ENCODE data around the gene PDIK1L. TPM values are rescaled to one million over a fixed set of nuclear protein-coding genes. Genes with fewer than 3 reads are reported as not detected.

PDIK1L gene
- polyA plus RNA-seq, 1 donor from 2014 or later: 44.9 TPM

DNA sequence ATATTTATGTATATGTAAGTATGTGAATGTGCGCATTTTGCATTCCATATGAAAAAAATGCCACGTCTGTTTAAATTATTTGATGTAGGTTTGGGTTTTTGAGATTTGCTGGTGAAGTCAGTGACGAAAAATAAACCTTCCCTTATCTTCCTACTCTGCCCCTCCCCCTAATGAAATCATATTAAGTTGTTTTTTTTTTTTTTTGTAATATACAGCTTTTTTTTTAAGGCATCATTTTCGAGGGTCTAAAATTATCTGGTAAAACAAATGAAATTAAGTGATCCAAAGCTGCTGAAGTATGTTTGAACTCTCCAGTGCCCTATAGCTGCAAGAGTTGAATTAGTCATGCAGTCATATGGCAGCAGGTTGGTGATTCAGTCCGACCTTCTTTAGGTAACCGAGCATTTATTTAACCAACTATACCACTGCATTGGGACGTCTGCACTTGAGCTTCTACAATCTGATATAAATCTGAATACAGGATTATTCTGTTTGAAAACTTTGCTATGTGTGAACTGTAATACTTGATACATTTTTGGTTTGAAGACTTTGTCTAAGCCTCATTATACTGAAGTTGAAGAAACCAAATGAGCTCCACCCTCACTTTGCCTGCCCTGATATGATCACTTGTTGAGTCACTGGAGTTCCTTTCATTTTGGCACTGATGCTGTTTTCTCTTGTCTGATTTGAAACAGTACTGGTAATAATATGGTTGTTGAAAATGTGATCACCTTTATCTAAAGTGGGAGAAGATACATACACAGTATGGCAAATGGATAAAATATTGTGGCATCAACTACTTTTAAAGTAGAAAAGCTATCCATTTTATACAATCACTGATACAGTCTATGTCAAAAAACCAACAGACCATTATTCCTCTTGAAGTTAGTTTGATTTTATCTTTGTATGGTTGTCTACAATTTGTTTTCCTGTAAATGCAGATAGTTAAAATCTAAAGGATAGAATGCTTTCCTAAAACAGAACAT, 11.7 kb downstream of the PDIK1L start:
- no peak overlapping the region for H2AFZ ChIP-seq (ENCODE audit: low read depth, low read length)
- no peaks in the 10 kb centered on the region for H3K79me2 ChIP-seq (replicated peaks; ENCODE audit: insufficient read depth, low read length)
- H3K9me2 ChIP-seq (ENCODE audit: insufficient read depth, low read length): no peaks in the 10 kb centered on the region
- no peak overlapping the region for H3K4me2 ChIP-seq (ENCODE audit: low read length)
- H3K4me3 ChIP-seq (ENCODE audit: low read length): no peak overlapping the region
- TF ChIP-seq, protein P1, sequence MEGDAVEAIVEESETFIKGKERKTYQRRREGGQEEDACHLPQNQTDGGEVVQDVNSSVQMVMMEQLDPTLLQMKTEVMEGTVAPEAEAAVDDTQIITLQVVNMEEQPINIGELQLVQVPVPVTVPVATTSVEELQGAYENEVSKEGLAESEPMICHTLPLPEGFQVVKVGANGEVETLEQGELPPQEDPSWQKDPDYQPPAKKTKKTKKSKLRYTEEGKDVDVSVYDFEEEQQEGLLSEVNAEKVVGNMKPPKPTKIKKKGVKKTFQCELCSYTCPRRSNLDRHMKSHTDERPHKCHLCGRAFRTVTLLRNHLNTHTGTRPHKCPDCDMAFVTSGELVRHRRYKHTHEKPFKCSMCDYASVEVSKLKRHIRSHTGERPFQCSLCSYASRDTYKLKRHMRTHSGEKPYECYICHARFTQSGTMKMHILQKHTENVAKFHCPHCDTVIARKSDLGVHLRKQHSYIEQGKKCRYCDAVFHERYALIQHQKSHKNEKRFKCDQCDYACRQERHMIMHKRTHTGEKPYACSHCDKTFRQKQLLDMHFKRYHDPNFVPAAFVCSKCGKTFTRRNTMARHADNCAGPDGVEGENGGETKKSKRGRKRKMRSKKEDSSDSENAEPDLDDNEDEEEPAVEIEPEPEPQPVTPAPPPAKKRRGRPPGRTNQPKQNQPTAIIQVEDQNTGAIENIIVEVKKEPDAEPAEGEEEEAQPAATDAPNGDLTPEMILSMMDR (IDR thresholded peaks at IDR 0.05; ENCODE audit: poor library complexity, severe bottlenecking): no peak
- TF ChIP-seq EZH2 (IDR thresholded peaks at IDR 0.05; ENCODE audit: borderline replicate concordance, insufficient read depth, low read length, poor library complexity, severe bottlenecking): no peak
- no peak for TF ChIP-seq POLR2AphosphoS5 (IDR thresholded peaks at IDR 0.05)
- TF ChIP-seq MXI1 (conservative IDR thresholded peaks at IDR 0.05; ENCODE audit: poor library complexity, severe bottlenecking): no peak
- no peak for TF ChIP-seq REST (IDR thresholded peaks at IDR 0.05; ENCODE audit: borderline replicate concordance)
- no peak for TF ChIP-seq EP300 (conservative IDR thresholded peaks at IDR 0.05; ENCODE audit: poor library complexity, severe bottlenecking)
- TF ChIP-seq RAD21 (conservative IDR thresholded peaks at IDR 0.05): no peak
- TF ChIP-seq SMC3 (conservative IDR thresholded peaks at IDR 0.05; ENCODE audit: poor library complexity): no peak
- TF ChIP-seq TAF1 (IDR thresholded peaks at IDR 0.05; ENCODE audit: low read depth): no peak
- no peak overlapping the region for H3K27ac ChIP-seq (ENCODE audit: low read length)
- H3K36me3 ChIP-seq (ENCODE audit: insufficient read depth, low read length): peaks cover 6% of the 10 kb centered on the region
- no peaks in the 10 kb centered on the region for H3K9me3 ChIP-seq (ENCODE audit: low read length)
- no peaks in the 10 kb centered on the region for H3K27me3 ChIP-seq (ENCODE audit: insufficient read depth, low read depth, low read length)
- H4K20me1 ChIP-seq (ENCODE audit: insufficient read depth): no peaks in the 10 kb centered on the region
- no peak overlapping the region for H3K9ac ChIP-seq (ENCODE audit: low read length)
- no peaks in the 10 kb centered on the region for H3F3A ChIP-seq (ENCODE audit: insufficient read depth, low read length, poor library complexity, severe bottlenecking)

DNA sequence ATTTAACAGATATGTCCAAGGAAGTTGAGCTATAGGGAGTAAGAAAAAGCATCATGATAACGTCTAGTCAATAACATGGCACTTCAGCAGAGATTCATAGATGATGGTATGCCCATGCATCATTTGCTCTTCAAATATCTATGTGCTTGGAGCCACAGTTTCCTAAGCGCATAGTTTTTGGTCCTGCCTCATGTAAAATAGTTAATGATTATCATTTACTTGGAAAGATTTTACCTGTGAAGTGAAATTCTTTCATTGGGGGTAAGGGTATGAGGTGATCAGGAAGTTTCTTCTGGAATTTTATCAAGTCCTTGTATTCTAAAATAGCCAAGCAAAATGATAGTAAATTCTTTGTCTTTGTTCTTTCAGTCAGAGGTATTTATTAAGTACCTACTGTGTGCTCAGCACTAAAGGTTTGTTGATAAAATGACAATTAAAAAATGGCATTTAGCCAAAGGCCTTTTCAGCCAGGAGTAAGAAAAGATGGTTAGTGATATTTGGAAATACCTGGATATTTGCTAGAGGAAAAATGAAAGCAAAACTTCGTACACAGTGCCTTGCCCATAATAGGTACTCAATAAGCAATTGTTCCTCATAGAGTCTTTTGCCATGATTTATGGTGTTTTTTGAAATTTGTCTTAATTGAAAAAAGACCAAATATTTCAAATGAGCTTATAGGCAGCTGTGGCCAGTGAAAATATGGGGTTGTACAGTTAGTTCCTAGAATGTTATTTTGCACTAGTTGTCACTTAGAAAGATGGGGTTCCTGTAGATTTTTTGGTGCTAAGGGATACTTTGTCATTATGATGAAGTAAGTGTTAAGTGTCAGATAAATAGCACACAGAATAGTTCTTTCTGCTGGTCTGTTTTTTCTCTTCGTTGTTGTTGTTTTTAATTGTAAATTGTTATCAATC, 13.1 kb downstream of the PDIK1L start:
- H2AFZ ChIP-seq (ENCODE audit: low read depth, low read length): no peak overlapping the region
- H3K9ac ChIP-seq (ENCODE audit: low read length): no peak overlapping the region
- no peak overlapping the region for H3K4me2 ChIP-seq (ENCODE audit: low read length)
- TF ChIP-seq RAD21 (conservative IDR thresholded peaks at IDR 0.05) (no peak), MXI1 (conservative IDR thresholded peaks at IDR 0.05; ENCODE audit: poor library complexity, severe bottlenecking) (no peak), SMC3 (conservative IDR thresholded peaks at IDR 0.05; ENCODE audit: poor library complexity) (no peak)
- TF ChIP-seq, protein P1 (IDR thresholded peaks at IDR 0.05; ENCODE audit: poor library complexity, severe bottlenecking): no peak
- no peak overlapping the region for H3K27ac ChIP-seq (ENCODE audit: low read length)
- H4K20me1 ChIP-seq (ENCODE audit: insufficient read depth): no peaks in the 10 kb centered on the region
- H3K27me3 ChIP-seq (ENCODE audit: insufficient read depth, low read depth, low read length): no peaks in the 10 kb centered on the region
- peaks cover 6% of the 10 kb centered on the region for H3K36me3 ChIP-seq (ENCODE audit: insufficient read depth, low read length)
- H3K4me3 ChIP-seq (ENCODE audit: low read length): no peak overlapping the region
- H3K9me2 ChIP-seq (ENCODE audit: insufficient read depth, low read length): no peaks in the 10 kb centered on the region
- no peaks in the 10 kb centered on the region for H3F3A ChIP-seq (ENCODE audit: insufficient read depth, low read length, poor library complexity, severe bottlenecking)
- H3K9me3 ChIP-seq (ENCODE audit: low read length): no peaks in the 10 kb centered on the region
- H3K79me2 ChIP-seq (replicated peaks; ENCODE audit: insufficient read depth, low read length): no peaks in the 10 kb centered on the region
